ENCODE measurements around the gene LRRC18. TPM values are rescaled to one million over a fixed set of nuclear protein-coding genes. Genes with fewer than 3 reads are reported as not detected.

Gene LRRC18
- total RNA-seq, 4 donors from 2014 or later, result 1.7 TPM; not detected in 3

GRCh38 chr10:48946332-48946731 lies 6.7 kb upstream of the LRRC18 start:
- Histone ChIP-seq H3K27ac (no peak overlapping the region), H3K36me3 (no peaks in the 10 kb centered on the region), H3K9me3 (no peaks in the 10 kb centered on the region), H3K4me1 (peaks cover 0 to 7% (median 1%) of the 10 kb centered on the region in 4 donors), H3K4me3 (no peak overlapping the region), H3K27me3 (no peaks in the 10 kb centered on the region)
- TF ChIP-seq CTCF (IDR thresholded peaks at IDR 0.05), result no peak
- no peak for TF ChIP-seq POLR2A (IDR thresholded peaks at IDR 0.05)
- peak in 1 of 3 donors; percentile 9 for DNase-seq

- Histone ChIP-seq H3K36me3 (no peaks in the 10 kb centered on the region), H3K4me1 (peaks cover 0 to 7% (median 1%) of the 10 kb centered on the region in 4 donors), H3K9me3 (no peaks in the 10 kb centered on the region), H3K27ac (no peak overlapping the region), H3K4me3 (no peak overlapping the region), H3K27me3 (no peaks in the 10 kb centered on the region)
- peak in 1 of 6 experiments; percentile 13 for TF ChIP-seq CTCF (IDR thresholded peaks at IDR 0.05)
- TF ChIP-seq POLR2A (IDR thresholded peaks at IDR 0.05), result no peak
- DNase-seq, result peak in 2 of 3 donors; percentile 38 to 48
These were observed 5.9 kb upstream of the LRRC18 start for GRCh38 chr10:48945441-48946130.

- Histone ChIP-seq H3K27ac (no peak overlapping the region), H3K9me3 (no peaks in the 10 kb centered on the region), H3K4me3 (no peak overlapping the region), H3K27me3 (no peaks in the 10 kb centered on the region), H3K4me1 (peaks cover 0 to 7% (median 1%) of the 10 kb centered on the region in 4 donors), H3K36me3 (no peaks in the 10 kb centered on the region)
- no peak for TF ChIP-seq POLR2A (IDR thresholded peaks at IDR 0.05)
- no peak for TF ChIP-seq CTCF (IDR thresholded peaks at IDR 0.05)
- peak in 2 of 3 donors; percentile 18 to 21 for DNase-seq
These were observed 4.5 kb upstream of the LRRC18 start for GRCh38 chr10:48944171-48944570.

GRCh38 chr10:48943096-48943495 lies 3.5 kb upstream of the LRRC18 start:
- H3K4me3 ChIP-seq, result no peak overlapping the region
- no peak for DNase-seq
- TF ChIP-seq CTCF (IDR thresholded peaks at IDR 0.05) (no peak), POLR2A (IDR thresholded peaks at IDR 0.05) (no peak)
- H3K9me3 ChIP-seq, result no peaks in the 10 kb centered on the region
- H3K27me3 ChIP-seq, result no peaks in the 10 kb centered on the region
- no peaks in the 10 kb centered on the region for H3K36me3 ChIP-seq
- H3K4me1 ChIP-seq, result peaks cover 0 to 7% (median 1%) of the 10 kb centered on the region in 4 donors
- no peak overlapping the region for H3K27ac ChIP-seq

GRCh38 chr10:48941427-48942075 lies 1.9 kb upstream of the LRRC18 start:
- peak in 1 of 3 donors; percentile 15 for DNase-seq
- peaks cover 0 to 6% (median 1%) of the 10 kb centered on the region in 4 donors for H3K4me1 ChIP-seq
- H3K36me3 ChIP-seq, result no peaks in the 10 kb centered on the region
- no peaks in the 10 kb centered on the region for H3K27me3 ChIP-seq
- no peaks in the 10 kb centered on the region for H3K9me3 ChIP-seq
- no peak overlapping the region for H3K27ac ChIP-seq
- TF ChIP-seq POLR2A (IDR thresholded peaks at IDR 0.05), result no peak
- TF ChIP-seq CTCF (IDR thresholded peaks at IDR 0.05), result no peak
- no peak overlapping the region for H3K4me3 ChIP-seq

All from Peyer's patch (tissue), 4 donors.